ENCODE results near the gene DNAJC16.

The DNAJC16 gene

DNA sequence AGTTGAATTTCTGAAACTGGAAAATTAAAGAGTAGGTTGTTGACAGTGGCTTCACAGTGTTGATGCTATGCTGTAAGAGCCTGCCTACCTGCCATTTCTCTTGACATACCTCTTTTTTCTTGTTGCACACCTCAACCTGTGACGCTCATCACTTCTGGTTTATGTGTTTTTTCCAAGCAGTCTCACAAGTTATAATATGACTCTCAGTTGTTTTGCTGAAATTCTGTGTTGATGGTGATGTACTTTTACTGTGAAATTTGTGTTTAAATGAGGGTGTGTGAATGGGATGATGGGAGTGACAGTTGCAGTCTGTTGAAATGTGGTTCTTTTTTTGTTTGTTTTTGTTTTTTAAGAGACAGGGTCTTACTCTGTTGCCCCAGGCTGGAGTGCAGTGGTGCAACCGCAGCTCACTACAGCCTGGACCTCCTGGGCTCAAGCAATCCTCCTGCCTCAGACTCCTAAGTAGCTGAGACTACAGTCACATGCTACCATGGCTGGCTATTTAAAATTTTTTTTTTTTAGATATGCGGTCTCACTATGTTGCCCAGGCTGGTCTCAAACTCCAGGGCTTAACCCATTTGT lies 97.6 kb downstream of the DNAJC16 start:
- no peak for DNase-seq

- DNase-seq = no peak
These were observed 98.6 kb downstream of the DNAJC16 start for GRCh38 chr1:15625056-15625917.
